DND-41 (cell line): ENCODE data around the gene MAMSTR.

ENCODE experiments used
- ATAC-seq: fragments of 200-7000 bp; cut with Tn5 transposase; 3 replicates; pipeline ENCODE4 v1.9.1; 2021; ENCODE audit warnings: low read depth; ENCODE audit not compliant: insufficient read depth
- DNase-seq: peaks from one replicate; pipeline ENCODE4 v3.0.0-alpha.2; 2020
- H2AFZ ChIP-seq: 2 replicates; pipeline ENCODE4 v1.6.0; 2012; ENCODE audit warnings: low read depth, low read length
- H3K27ac ChIP-seq: 2 replicates; pipeline ENCODE4 v1.5.1; 2012; ENCODE audit warnings: low read length, inconsistent platforms
- H3K27me3 ChIP-seq: fragments of 200-600 bp; sonication (generic); 2 replicates; pipeline ENCODE4 v1.6.0; 2012; ENCODE audit warnings: low read length, mild to moderate bottlenecking, inconsistent platforms; ENCODE audit not compliant: insufficient read depth, poor library complexity
- H3K36me3 ChIP-seq: 2 replicates; pipeline ENCODE4 v1.5.1; 2012; ENCODE audit warnings: low read length, inconsistent platforms; ENCODE audit not compliant: insufficient read depth
- H3K4me1 ChIP-seq: 2 replicates; pipeline ENCODE4 v1.5.1; 2012; ENCODE audit warnings: mild to moderate bottlenecking, low read length; ENCODE audit not compliant: insufficient read depth
- H3K4me2 ChIP-seq: 2 replicates; pipeline ENCODE4 v1.6.0; 2012; ENCODE audit warnings: mild to moderate bottlenecking, moderate library complexity, low read length, inconsistent platforms; ENCODE audit not compliant: insufficient read depth
- H3K4me3 ChIP-seq, 2 experiments: fragments of 200-600 bp in 1 of 2; shearing (Covaris generic) in 1 of 2; 2 replicates each; pipeline ENCODE4 v1.5.1; 2012 to 2016; ENCODE audit warnings: inconsistent platforms in 2 of 2, low read length in 2 of 2, mild to moderate bottlenecking in 2 of 2, low read depth in 1 of 2, moderate library complexity in 1 of 2
- H3K79me2 ChIP-seq: 2 replicates; pipeline ENCODE4 v1.6.0; 2012; ENCODE audit warnings: low read length, inconsistent platforms; ENCODE audit not compliant: insufficient read depth
- H3K9ac ChIP-seq: 2 replicates; pipeline ENCODE4 v1.6.0; 2012; ENCODE audit warnings: low read depth, mild to moderate bottlenecking, inconsistent platforms, low read length, moderate library complexity
- H3K9me3 ChIP-seq: 2 replicates; pipeline ENCODE4 v1.5.1; 2012; ENCODE audit warnings: low read length, moderate library complexity, mild to moderate bottlenecking, inconsistent platforms; ENCODE audit not compliant: insufficient read depth, severe bottlenecking
- H4K20me1 ChIP-seq: 2 replicates; pipeline ENCODE4 v1.6.0; 2012; ENCODE audit warnings: low read length; ENCODE audit not compliant: insufficient read depth
- CTCF ChIP-seq: IDR thresholded peaks from 2 replicates; pipeline ENCODE4 v1.5.1; 2012; ENCODE audit warnings: borderline replicate concordance, low read length, moderate library complexity, mild to moderate bottlenecking; ENCODE audit not compliant: poor library complexity, severe bottlenecking; ENCODE audit errors: extremely low read depth
- EZH2 ChIP-seq: IDR thresholded peaks from 3 replicates; pipeline ENCODE4 v1.6.1; 2012; ENCODE audit warnings: borderline replicate concordance, low read depth, mild to moderate bottlenecking, moderate library complexity, low read length, inconsistent platforms; ENCODE audit not compliant: severe bottlenecking

Gene MAMSTR

GRCh38 chr19:48664476-48664875, 55.0 kb downstream of the MAMSTR start:
- Histone ChIP-seq H4K20me1 (no peaks in the 10 kb centered on the region), H3K4me2 (no peak overlapping the region), H2AFZ (no peak overlapping the region), H3K79me2 (no peaks in the 10 kb centered on the region), H3K9ac (no peak overlapping the region), H3K36me3 (no peaks in the 10 kb centered on the region), H3K27me3 (no peaks in the 10 kb centered on the region), H3K4me1 (peaks cover 20% of the 10 kb centered on the region), H3K4me3 (no peak overlapping the region), H3K9me3 (no peaks in the 10 kb centered on the region), H3K27ac (no peak overlapping the region)
- no peak for ATAC-seq
- no peak for DNase-seq
- no peak for TF ChIP-seq EZH2
- no peak for TF ChIP-seq CTCF

- H2AFZ ChIP-seq = no peak overlapping the region
- no peak overlapping the region for H3K4me2 ChIP-seq
- no peak overlapping the region for H3K27ac ChIP-seq
- H3K27me3 ChIP-seq = no peaks in the 10 kb centered on the region
- no peak for ATAC-seq
- no peak overlapping the region for H3K9ac ChIP-seq
- TF ChIP-seq CTCF = no peak
- no peak for TF ChIP-seq EZH2
- H3K4me3 ChIP-seq = no peak overlapping the region
- no peaks in the 10 kb centered on the region for H3K9me3 ChIP-seq
- H3K36me3 ChIP-seq = no peaks in the 10 kb centered on the region
- no peaks in the 10 kb centered on the region for H3K79me2 ChIP-seq
- no peaks in the 10 kb centered on the region for H4K20me1 ChIP-seq
- DNase-seq = no peak
- peaks cover 20% of the 10 kb centered on the region for H3K4me1 ChIP-seq
Measured at GRCh38 chr19:48663667-48664066, 55.9 kb downstream of the MAMSTR start.
